SIG-M5 treated with dmso at 0.1 percent for 504 hours (cell line): ENCODE results near the gene HAGHL.
A peak's percentile ranks its signal among the peaks of the same experiment; 100 is the strongest.
"Not testable (repeated sequence)": the region's sequence is repeated elsewhere in the genome, so short reads cannot be mapped to it uniquely, and the experiment has no call there.

Experiments used
- DNase-seq: peaks from one replicate; lab custom pipeline; 2025; ENCODE audit not compliant: unreplicated experiment; lab: John Stamatoyannopoulos, UW

The HAGHL gene

GRCh38 chr16:732332-732731 is 5.4 kb downstream of the HAGHL start:
- DNase-seq: no peak

GRCh38 chr16:732936-733335 is 6.0 kb downstream of the HAGHL start:
- no peak for DNase-seq

GRCh38 chr16:733382-734207 is 6.7 kb downstream of the HAGHL start:
- no peak for DNase-seq

- no peak for DNase-seq
Measured at GRCh38 chr16:734208-734980, 7.5 kb downstream of the HAGHL start.

- no peak for DNase-seq
Measured at GRCh38 chr16:734981-735881, 8.3 kb downstream of the HAGHL start.

- DNase-seq: no peak
Measured at GRCh38 chr16:735982-736453, 9.1 kb downstream of the HAGHL start.

GRCh38 chr16:736936-737481 is 10.1 kb downstream of the HAGHL start:
- DNase-seq: no peak

GRCh38 chr16:739560-740458 is 12.9 kb downstream of the HAGHL start:
- no peak for DNase-seq

GRCh38 chr16:740459-740763 is 13.5 kb downstream of the HAGHL start:
- no peak for DNase-seq

GRCh38 chr16:740764-741505 is 14.0 kb downstream of the HAGHL start, which contains the start of gene CIAO3:
Gene CIAO3 (minus strand): TSS chr16:740997. CDS start chr16:740985, 12 bp downstream.
- DNase-seq: peak; percentile 67

- DNase-seq: no peak
Measured at GRCh38 chr16:741986-742629, 15.2 kb downstream of the HAGHL start.

- not testable (repeated sequence) for DNase-seq
Measured at GRCh38 chr16:742894-743293, 16.0 kb downstream of the HAGHL start.

GRCh38 chr16:743794-744500 is 17.0 kb downstream of the HAGHL start:
- DNase-seq: no peak

- no peak for DNase-seq
Measured at GRCh38 chr16:745739-746138, 18.8 kb downstream of the HAGHL start.

GRCh38 chr16:746637-747036 is 19.7 kb downstream of the HAGHL start:
- no peak for DNase-seq

GRCh38 chr16:747978-748746 is 21.3 kb downstream of the HAGHL start:
- DNase-seq: no peak

- DNase-seq: no peak
Measured at GRCh38 chr16:749010-749409, 22.1 kb downstream of the HAGHL start.
